IPS-NIHi11 (cell line): Measurements from ENCODE around the gene LPIN1.

Experiments used
- DNase-seq: peaks from one replicate; pipeline ENCODE4 v3.0.0; 2012; ENCODE audit warnings: mixed read lengths, low spot score

The LPIN1 gene

GRCh38 chr2:11762031-11762430, 15.6 kb downstream of the LPIN1 start:
- no peak for DNase-seq

DNA sequence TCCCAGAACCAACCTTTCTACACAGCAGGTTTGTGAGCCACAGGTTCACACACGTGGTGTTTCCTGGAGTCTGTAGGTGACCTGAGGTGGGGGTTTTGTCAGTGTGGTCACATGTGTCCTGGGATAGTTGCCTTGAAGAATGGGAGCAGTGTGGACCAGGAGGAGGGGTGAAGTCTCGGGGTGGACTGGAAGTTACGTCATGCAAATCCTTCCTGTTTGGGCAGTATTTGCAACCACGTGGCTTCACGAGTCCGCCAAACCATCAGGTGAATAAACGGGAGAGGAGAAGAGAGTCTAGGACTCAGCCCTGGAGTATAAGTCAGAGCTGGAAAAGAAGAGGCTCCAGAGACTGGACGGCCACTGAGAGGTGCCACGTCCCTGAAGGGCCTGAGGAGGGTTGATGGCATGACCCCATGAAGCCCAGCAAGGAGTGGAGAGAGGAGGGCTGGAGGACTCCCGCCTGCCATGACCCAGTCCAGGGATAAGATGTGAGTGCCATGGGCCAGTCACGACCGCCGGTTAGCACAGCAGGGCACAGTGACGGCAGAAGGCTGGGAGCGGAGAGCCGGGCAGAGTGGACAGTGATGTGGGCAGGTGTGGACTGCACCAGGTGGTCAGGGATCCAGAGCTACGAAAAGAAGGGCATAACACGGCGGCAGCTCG, 16.5 kb downstream of the LPIN1 start:
- no peak for DNase-seq

DNA sequence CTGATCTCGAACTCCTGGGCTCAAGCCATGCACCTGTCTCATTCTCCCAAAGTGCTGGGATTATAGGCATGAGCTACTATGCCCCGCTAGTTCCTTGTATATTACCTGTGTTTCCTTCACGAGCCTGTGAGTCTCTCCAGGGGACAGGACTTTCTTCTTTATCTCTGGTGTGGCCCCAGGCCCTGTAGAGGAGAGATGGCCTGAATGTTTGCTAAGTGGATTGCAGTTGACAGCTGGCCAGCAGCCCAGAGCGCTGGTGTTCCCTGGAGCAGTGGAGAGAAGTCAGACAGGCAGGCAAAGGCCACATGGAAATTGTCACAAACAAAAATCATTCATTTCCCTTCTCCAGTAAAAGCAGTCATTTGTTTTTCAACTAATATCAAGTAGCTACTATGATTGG, 17.9 kb downstream of the LPIN1 start:
- no peak for DNase-seq

DNA sequence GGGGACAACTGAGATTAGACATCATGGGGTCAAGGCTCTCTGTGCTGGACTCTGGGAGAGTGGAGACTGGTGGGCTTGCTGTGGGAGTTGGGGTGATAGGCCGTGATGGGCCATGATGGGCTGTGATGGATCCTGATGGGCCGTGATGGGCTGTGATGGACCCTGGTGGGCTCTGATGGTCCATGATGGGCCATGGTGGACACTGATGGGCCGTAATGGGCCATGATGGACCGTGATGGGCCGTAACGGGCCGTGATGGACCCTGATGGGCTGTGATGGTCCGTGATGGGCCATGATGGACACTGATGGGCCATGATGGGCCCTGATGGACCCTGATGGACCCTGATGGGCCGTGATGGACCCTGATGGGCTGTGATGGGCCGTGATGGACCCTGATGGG, 18.5 kb downstream of the LPIN1 start:
- DNase-seq = no peak

- no peak for DNase-seq
Measured at GRCh38 chr2:11765501-11765900, 19.1 kb downstream of the LPIN1 start.

DNA sequence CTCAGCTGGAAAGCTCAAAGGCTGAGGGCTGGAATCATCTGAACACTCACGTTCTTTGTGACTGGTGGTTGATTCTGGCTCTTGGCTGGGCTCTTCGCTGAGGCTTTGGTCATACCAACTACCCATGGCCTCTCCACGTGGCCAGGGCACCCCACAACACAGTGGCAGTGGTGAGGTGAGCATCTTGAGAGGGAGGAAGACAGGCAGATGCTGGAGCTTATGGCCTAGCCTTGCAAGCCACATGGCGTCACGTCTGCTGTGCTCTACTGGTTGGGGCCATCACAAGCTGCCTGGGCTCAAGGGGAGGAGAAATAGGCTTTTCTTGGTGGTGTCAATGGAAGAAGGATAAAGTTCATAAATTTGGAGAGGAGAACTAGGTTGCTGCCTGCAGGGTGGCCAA, 19.6 kb downstream of the LPIN1 start:
- DNase-seq = no peak

DNA sequence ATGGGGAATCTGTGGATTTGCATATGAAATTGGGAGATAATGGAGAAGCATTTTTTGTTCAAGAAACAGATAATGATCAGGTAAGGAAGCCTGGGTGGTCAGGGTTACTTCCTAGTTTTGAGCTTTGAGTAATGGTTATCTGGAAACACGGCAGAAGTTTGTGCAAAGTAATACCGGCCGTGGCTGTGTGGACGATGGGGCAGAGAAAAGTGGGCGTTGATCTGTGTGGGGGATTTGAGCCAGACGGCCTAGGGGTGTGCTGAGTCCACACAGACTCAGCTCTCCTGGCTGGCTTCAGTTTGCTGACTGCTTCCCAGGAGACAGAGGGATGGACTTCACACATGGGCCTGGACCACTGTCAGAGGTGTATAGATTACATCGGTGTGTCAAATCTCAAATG, 21.3 kb downstream of the LPIN1 start:
- no peak for DNase-seq

DNA sequence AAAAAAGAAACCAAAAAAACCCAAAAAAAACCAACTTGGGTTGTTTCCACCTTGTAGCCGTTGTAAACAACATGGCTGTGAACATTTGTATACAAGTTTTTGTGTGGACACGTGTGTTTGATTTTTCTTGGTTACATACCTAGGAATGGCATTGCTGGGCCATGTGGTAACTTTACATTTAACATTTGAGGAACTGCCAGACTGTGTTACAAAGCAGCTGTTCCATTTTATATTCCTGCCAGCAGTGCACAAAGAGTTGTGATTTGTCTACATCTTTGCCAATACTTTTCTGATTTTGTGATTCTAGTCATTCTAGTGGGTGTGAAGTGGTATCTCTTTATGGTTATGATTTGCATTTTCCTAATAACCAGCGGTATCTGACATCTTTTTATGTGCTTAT, 22.5 kb downstream of the LPIN1 start:
- no peak for DNase-seq

GRCh38 chr2:11769516-11769915, 23.1 kb downstream of the LPIN1 start:
- no peak for DNase-seq

GRCh38 chr2:11770531-11771188, 24.2 kb downstream of the LPIN1 start:
- DNase-seq = no peak

DNA sequence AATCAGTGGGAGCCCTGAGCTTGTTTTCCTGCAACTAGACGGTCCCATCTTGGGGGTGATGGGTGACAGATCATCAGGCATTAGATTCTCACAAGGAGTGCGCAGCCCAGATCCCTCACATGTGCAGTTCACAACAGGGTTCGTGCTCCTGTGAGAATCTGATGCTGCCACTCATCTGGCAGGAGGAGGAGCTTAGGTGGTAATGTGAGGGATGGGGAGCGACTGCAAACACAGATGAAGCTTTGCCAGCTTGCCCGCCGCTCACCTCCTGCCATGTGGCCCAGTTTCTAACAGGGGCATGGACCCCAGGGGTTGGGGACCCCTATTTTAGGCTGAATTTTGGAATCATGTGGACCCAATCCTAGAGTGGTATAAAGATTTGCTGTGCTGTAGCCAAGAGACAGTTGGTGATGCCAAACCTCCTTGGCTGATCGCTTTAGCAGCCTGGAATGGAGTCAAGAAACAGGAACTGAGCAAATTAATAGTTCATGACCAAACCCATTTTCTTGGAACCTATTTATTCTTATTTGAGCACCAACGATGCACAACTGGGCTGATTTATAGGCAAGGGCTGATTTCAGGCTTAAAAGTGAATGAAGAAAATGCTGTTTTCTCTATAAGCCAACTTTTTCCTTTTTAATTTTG, 25.7 kb downstream of the LPIN1 start:
- no peak for DNase-seq

DNA sequence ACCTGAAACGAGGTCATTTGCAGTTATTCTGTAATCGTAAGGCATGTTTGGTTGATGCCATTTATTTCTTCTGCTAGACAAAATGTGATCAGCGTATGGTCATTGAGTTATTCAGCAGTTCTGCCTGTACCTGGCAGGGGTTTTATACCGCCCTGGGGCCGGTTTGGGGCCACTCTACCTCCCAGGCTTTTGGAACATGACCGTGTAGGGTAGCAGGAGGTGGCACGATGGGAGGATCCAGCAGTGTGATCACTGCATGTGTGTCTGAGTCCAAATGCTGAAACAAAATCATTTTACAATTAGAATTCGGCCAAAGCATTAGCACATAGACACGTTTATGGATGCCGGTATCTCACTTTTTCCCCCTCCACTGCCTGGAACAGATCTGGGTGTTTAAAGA, 26.7 kb downstream of the LPIN1 start:
- DNase-seq = no peak

- no peak for DNase-seq
Measured at GRCh38 chr2:11773747-11774525, 27.5 kb downstream of the LPIN1 start.

- DNase-seq = no peak
Measured at GRCh38 chr2:11774600-11774999, 28.2 kb downstream of the LPIN1 start.

GRCh38 chr2:11775384-11775783, 29.0 kb downstream of the LPIN1 start:
- DNase-seq = no peak

- DNase-seq = no peak
Measured at GRCh38 chr2:11777066-11777782, 30.8 kb downstream of the LPIN1 start.

DNA sequence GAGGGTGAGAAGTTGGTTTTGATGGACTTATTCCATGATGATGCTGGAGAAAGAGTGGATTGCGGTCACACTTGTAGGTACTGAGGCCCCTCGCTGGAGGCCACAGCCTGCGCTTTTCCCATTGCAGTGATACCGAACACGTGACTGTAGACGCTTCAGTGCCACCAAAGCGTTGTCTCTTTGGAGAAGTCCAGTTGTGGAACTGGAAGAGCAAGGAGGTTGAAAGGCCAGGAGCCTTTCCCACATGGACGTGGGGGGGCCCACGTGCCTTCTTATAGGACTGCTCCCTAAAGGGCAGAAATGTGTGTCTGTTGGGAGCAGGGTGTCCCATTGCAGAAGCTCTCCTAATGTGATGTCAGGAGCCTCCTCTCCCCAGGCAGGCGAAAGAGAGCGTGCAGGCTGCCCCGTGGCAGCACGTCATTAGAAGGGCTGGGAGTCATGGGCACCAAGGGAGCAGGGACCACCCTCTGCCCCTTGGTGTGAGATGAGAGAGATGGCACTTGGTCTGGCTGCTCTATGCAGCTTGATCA, 31.5 kb downstream of the LPIN1 start:
- DNase-seq = no peak

DNA sequence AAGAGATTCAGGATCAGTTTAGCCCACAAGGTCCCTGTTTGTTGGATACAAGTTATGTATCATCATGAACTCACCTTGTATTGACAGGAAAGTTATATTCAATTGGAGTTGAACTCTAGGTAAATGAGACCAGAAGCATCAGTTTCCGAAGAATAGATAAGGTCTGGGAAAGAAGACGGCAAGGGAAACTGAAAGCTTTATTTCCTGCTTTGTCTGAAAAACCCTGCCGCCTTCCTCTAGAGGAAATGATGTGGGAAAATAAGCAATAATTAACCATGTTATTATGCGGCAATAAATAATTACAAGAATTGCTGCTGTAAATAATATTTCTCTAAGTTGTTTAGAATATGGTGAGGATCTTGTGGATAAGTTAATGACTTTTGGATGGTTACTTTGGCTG, 32.0 kb downstream of the LPIN1 start:
- DNase-seq = no peak

DNA sequence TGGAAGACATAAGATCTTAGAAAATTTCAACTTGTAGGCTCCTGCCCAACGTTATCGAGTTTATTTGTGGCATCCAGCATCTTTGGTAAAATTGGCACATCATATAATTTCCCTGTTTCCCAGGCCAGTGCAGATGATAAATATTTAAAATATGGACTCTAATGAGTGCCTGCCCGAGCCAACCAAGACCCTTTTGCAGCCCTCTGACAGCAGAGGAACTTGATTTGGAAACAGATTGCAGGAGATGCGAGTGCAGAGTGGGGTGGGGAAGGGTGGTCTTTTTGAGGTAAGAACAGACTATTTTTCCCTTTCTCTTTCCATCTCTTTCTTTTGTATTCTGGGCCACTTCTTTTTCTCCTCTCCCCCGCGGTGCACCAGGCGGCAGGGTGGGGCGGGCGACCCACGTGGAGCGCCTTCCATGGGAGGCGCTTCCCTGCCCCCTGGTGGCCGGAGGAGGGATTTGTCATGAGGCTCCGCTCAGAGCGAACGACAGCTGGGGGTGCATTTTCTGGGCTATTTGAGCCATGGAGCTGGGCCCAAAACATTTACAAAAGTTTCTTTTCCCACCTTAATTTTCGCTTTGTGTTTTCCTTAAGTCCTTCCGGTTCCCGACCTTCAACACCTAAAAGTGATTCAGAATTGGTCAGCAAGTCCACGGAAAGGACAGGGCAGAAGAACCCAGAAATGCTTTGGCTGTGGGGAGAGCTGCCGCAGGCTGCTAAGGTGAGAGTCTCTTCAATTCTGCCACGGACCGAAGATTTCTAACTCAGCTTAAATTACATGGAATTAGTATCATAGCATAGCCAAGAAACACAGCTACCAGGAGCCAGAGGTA, 32.7 kb downstream of the LPIN1 start:
- peak; percentile 90 for DNase-seq

GRCh38 chr2:11781602-11782001, 35.2 kb downstream of the LPIN1 start:
- no peak for DNase-seq

- no peak for DNase-seq
Measured at GRCh38 chr2:11784280-11784679, 37.8 kb downstream of the LPIN1 start.
